NCI-H1417 treated with DMSO at 0.1 percent for 48 hours (cell line): ENCODE results near the gene DNAAF3.
"Not testable (repeated sequence)": the region's sequence is repeated elsewhere in the genome, so short reads cannot be mapped to it uniquely, and the experiment has no call there.

ENCODE experiments used
- DNase-seq: peaks from one replicate; lab custom pipeline; 2025; lab: John Stamatoyannopoulos, UW

The DNAAF3 gene

DNA sequence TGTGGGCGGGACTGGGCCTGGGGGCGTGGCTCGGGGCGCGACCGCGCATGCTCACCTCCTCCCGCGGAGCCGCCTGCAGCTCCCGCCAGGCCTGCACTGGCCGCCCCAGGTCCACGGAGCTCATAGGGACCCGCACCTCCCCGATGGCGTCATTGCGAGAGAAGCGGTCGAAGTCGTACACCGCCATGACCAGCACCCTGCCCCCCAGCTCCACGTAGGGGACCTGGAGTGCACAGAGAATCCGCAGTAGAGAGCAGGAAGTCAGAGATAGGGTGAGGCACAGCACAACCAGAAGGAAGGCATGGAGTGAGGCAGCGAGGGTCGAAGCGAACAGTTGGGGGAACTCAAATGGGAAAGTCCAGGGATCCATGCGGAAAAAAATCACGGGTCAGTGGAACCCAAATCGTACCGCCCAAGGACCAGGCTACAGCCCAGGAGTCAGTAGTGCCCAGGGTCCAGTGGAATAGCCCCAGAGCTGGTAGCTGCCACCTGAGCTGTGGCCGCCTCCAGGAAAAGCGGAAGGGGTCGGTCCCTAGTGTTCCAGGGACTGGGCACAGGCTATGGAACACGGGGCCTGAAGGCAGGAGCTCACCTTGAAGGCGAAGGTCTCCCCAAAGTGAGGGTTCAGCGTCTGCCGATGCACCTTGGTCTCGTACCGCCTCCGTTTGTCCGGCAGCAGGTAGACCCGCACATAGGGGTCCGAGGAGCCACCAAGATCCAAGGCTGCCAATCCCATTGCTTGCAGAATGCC lies 8.9 kb upstream of the DNAAF3 start:
- no peak for DNase-seq

DNA sequence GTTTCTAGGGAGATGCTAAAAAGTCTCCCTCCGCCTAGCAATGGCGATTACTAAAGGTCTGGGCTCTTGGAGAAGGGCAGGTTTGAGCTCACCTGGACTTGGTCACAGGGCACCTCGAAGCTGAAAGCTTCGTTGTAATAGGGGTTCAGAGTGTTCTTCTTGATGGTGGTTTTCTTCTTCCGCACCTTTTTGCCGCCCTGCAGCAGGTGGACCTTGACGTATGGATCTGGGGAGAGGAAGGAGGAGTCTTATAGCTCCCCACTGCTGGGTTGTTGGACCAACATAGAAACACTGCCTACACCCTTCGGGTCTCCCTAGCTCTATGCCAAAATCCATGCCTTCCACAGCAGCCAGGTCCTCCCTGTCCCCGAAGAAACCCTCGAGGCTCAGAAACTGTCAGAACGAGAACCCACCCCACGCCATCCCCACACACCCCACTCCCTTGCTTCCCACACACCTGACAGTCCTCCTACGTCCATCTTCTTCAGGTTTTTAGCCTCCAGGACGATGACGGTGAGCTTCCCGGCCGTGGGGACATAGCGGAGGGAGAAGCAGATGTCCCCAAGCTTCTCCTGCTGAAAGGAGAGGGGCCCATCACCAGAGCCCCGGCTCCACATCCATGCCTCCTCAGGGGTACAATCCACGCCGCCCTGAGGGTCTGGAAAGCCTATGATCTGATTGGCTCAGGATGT lies 8.2 kb upstream of the DNAAF3 start:
- no peak for DNase-seq

DNA sequence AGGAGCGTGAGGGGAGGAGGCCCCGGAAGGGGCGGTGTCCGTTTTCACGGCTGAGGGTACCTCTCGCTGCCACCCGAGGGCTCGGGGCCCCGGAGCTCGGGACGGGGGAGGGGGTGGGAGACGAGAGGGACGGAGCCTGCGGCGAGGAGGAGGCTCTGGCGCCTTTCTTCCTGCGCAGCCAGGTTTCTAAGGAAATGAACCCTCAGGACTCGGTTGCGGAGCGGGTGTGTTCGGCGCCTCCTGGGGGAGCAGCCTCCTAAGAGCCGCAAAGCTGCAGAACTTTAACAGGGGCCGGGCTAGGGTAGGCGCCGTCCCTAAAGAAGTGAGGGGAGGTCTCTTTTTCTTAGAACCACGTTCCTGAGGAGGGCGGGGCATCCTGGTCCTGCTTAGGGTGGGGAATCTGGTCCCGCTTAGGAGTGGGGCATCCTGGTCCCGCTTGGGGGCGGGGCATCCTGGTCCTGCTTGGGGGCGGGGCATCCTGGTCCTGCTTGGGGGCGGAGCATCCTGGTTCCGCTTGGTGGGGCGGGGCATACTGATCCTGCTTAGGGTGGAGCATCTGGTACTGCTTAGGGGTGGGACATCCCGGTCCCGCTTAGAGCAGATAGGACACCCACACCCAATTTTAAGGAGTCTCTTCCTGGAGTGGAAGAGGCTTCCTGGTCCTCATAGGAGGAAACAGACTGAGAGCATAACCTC lies 7.4 kb upstream of the DNAAF3 start:
- no peak for DNase-seq

DNA sequence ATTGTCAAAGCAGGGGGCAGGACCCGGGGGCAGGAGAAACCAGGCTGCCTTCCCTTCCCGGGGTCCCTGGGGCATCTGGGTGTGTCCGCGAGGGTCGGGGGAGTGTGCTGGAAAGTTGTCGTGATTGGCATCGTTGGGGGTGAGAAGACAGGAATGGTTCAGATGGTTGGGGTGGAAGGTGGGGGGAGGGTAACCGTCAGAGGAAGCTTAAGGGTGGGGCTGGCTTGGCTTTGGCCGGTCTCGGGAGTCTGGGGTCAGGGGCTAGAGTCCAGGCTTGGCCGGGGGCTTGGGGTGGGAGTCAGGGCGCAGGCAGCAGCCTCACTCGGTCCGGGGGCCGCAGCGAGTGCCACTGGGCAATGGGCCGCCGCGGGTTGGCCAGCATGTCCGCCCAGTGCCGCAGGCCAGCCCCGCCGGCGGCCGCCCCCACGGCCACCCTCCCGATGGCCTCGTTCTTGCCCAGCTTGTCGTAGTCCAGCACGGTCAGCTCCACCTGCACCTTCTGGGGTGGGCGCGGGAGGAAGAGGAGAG lies 6.8 kb upstream of the DNAAF3 start:
- no peak for DNase-seq

DNA sequence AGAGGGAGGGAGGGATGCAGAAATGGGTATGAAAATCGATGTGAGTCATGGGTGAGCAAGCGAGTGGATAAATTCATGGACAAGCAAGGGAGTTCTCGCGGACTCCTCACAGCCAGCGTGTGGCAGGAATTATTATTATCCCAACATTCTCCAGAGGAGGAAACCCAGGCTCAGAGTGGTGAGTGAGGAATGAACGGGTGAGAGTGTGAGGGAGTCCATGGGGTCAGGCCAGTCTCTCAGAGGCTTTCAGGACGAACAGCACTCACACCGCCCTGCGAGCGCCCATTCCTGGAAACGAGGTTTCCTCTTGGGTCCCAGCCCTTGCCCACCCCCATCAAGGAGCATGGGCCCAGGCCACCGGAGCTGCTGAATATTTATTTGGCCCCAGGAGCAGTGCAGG lies 6.3 kb upstream of the DNAAF3 start:
- no peak for DNase-seq

DNA sequence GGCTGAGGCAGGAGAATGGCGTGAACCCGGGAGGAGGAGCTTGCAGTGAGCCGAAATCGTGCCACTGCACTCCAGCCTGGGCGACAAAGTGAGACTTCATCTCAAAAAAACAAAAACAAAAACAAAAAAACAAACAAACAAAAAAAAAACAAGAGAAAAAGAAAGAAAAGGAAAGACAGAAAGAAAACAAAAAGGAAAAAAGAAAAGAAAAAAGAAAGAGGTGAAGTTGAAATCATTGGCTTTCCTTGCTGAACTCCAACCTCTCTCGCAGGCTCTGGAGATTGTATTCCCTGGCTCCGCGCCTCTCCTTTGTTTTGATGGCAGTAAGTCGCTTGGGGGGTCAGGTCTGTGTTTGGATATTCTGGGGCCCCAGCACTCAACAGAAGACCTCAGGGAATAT lies 5.9 kb upstream of the DNAAF3 start:
- DNase-seq: not testable (repeated sequence)

DNA sequence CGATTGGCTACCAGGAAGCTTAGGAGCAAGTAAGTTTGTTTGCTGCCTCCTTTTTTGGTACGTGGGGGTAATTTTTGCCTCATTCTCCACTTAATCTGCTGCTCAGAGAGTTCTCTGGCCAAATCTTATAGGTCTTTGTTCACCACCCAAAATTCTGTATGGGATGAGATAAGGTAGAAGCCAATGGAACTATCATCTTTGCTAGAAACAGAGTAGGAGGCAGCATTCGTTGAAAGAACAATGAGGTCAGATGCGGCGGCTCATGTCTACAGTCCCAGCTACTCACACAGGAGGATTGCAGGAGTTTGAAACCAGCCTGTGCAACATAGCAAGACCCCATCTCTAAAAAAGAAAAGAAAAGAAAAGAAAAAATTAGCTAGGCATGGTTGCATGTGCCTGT lies 5.0 kb upstream of the DNAAF3 start:
- no peak for DNase-seq

DNA sequence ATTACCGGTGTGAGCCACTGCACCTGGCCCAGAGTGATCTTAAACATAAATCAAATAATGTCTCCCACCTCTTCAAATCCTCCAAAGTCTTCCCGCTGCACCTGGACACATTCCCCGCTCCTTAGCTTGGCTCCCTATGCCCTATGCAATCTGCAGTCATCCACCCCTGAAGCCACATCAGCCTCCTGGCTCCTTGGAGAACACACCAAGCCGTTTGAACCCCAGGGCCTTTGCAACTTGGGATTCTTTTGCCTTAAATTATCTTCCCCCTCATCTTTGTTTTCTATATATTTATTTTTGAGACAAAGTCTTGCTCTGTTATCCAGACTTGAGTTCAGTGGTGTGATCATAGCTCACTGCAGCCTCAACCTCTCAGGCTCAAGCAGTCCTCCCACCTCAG lies 2.7 kb upstream of the DNAAF3 start:
- no peak for DNase-seq

DNA sequence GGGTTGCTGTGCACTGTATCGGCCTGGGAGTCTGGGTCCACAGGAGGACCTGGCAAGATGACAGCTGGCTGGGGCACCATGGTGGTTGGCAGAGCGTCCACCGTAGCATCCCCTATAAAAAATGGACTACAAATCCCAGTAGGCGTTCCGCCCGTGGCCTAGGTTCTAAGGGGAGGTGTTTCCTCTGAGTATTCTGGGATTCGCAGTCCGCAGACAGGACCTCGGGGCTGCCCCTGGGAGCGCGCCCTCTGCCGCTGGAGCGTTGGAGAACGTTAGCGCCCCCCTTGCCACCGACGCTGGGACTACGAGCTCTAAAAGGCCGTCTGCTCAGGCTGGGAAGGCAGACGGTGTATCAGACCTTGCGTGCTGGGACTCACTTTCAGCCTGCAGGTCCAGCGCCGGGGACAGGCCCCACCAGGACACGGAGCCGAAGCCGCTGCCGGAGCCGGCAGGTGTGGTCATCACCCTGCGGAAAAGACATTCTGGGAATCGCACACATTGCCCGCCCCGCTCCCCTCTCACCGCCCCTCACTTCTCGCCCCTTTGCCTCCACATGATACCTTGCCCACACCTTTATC lies 372 bp downstream of the DNAAF3 start:
- peak; percentile 39 for DNase-seq

DNA sequence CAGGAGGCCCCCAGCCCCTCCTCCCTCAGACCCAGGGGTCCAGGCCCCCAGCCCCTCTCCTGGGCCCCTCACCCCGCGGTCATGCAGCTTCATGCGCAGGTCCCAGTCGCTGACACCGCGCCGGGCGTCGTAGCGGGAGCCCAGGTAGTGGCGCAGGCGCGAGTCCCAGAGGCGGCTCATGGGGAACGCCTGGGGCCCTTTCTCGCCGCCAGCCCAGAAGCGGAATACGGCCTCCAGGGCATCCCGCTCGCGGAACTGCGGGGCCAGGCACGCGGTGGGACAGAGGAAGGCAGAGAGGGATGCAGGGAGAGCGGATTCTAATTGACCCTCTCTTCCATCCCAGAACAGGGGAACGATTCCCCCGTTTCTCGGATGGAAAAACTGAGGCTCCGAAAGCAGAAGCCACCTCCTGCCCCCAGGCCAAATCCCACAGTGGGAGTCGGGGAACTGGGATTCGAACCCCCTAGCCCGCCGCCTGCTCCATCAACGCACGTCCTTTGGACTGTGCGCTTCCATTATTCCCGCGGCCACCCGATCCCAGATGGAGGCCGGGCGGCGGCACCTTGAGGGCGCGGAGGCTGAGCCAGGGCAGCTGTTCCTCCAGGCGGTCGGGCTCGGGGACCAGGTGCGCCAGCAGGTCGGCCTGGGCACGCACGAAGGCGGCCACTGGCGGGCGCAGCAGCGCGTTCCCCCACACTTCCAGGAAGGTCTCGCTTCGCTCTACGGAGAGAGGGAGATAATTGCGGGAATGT lies 4.7 kb downstream of the DNAAF3 start:
- no peak for DNase-seq

DNA sequence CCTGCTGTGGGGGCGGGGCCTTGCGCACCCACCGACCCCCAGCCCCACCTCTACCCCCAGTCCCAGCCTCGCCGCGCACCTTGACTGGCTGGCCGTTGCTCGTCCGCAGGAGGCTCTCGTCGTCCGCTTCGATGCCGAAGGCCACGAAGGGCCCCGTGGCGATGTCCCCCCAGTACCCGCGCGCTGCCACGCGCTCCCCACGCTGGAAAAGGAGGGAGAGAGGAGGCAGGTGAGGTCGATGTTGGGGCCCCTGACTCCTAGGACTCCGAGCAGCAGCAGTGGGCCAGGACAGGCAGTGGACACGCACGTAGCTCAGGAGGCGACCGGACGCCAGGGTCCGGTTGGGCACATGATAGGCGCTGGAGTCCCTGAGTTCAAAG lies 5.4 kb downstream of the DNAAF3 start:
- DNase-seq: no peak

DNA sequence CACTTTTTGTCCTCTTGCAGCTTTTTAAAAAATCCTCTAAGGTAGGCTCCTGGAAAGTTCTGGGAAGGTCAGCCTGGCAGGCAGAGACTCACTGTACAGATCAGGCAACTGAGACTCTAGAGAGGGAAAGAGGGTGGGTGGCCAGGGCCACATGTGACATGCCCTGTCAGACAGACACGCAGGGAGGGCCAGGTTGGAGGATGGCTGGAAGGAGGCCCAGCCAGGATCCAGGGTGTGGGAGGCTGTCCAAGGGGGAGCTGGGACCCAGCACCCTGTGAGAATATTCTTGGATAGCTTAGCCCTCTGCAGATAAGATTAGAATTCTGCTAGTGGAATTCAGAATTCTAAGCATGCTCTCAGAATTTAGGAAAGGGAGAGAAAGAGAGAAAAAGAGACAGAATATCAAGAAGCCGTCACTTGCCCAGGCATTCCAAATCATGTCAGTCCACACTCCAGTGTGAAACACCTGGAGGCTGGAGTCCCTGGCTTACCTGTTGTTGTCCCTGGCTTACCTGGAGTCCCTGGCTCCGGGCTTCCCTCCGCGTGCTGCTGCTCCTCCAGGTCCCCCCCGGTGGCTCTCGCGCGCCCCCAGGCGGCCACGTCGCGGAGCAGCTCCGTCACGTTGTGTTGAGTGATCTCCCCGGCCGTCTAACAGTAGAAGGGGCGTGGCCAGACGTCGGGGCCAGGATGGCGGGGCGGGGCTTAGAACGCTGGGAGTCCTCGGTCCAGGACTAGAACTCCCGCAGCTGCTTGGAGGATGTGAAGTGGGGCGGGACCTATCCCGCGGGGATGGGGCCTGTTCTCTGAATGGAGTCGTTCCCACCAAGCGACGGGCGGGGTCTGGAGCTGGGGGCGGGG lies 6.1 kb downstream of the DNAAF3 start:
- peak; percentile 57 for DNase-seq

DNA sequence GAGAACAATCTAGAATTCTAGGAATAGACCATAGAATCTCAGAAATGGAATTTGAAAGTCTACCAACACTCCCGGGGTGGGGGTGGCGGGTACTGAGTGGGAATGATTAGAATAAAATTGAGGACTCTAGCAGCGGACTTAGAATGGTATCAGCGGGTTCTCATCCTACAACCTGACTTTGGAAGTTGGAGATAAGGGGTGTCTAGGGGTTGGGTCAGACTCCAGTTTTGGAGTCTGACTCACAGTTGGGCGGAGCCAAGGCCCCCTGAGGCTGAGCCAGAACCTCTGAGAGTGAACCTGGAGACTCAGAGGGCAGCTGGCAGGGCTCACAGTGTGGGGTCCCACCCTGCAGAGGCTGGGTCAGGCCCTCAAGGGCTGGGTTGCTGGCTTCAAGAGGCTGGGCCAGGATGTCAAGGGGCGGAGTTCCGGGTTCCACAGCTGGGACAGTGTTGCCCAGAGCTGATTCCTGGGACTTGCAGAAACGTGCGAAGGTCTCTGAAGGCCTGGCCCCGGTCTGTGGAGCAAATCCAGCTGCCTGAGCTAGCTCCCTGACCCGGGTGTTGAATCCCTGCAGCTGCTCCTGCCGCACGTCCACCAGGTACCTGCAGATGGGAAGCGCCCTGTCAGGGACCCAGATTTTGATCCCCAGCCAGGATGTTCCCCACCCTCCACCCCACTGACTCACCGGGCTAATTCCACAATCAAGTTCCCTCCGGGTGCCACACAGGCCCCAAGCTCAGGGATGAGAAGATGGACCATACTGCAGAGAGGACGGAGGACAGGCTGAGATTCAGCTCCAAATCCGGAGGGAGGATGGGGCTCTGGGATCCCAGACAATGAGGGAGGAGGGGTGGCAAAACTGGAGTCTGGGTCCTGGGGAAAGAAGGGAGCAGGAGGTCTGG lies 7.3 kb downstream of the DNAAF3 start:
- DNase-seq: no peak

DNA sequence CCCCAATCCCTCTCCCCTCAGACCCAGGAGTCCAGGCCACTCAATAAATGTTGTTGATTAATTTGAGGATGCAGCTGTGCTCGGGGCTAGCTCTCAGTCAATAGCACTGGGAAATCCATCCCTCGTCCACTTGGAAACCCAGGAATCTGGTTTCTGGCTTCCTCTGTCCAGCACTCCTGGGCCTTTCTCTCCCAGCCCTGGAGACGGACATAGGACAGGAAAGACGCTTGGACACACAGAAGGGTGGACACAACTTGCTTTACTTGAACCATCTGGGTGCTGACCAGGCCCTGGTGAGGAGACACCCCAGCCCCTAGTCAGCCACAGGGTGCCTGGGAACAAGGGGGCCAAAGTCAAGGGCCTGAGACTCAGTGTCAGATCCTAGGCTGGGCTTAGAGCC lies 8.0 kb downstream of the DNAAF3 start:
- DNase-seq: no peak

DNA sequence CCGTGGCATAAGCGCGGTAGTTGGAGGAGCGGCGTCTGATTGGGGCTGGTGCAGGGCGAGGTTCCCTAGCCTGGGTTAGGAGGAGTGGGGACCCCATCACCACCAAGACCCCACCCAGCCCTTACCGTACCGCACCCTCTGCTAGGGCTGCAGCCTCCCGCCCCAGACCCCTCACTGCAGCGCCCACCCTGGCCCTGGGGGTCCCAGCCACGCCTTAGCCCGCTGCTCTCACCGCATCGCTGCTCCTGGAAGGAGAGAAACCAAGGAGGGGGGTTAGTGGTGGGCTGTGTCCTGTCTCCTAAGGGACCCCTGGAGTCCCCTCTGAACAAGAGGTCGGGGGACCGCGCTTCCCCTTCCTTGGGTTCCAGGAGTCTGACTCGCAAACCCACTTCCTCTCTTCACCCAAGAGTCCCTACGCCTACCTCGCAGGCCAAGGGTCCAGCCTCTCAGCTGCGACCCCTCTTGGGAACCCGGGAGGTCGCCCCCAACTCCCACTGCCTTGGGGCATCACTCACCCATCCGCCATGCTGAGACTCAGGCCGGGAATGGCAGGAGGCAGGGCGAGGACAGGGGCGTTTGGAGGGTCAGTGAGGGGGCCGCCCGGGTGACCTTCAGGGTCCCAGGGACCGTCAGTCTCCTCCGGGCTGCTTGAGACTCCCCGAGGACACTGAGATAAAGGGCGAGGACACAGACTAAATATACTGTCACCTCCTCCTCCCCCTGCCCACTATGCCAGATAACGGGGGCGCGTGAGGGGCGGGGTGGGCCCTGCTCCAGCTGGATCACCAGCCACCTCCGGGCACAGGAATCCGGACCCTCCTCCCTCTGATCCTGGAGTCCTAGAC lies 9.1 kb downstream of the DNAAF3 start, which contains the start of gene TNNI3:
Gene TNNI3 (minus strand): TSS at position 669 of the 845 bp plus-strand sequence. CDS start 143 bp downstream, at position 526.
- DNase-seq: no peak

DNA sequence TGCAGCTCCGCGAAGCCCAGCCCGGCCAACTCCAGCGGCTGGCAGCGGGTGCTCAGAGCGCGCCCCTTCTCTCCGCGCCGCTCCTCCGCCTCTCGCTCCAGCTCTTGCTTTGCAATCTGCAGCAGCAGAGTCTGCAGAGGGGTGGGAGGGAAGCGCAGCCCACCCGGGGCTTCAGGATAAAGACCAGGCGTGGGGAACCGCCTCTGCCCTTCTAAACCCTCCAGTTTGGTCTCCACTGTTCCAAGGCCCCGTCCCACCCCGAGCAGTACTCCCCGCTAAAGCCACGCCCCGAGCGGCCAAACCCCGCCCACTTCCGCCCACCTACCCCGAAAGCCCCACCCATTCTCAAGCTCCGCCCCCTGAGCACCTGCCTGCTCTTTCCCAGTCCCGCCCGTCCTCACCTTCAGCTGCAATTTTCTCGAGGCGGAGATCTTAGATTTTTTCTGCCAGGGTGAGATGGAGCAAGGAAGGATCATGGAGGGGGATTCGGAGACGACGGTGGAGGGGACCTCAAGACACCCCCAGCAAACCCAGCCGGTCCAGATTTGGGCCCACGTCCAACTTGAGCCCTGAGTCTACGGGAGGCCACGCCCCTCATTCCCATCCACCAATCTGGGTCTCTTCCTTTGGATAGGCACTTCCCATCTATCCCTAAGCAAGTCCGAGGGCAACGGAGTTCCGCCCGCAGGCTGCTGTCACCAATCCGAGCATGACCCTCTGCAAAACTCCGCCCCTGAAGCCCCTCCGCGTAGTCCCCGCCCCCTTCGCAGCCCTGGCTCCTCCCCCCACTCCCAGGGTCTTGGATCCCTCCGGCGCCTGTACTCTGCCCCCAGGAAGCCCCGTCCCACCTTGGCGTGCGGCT lies 10.0 kb downstream of the DNAAF3 start:
- peak; percentile 56 for DNase-seq

DNA sequence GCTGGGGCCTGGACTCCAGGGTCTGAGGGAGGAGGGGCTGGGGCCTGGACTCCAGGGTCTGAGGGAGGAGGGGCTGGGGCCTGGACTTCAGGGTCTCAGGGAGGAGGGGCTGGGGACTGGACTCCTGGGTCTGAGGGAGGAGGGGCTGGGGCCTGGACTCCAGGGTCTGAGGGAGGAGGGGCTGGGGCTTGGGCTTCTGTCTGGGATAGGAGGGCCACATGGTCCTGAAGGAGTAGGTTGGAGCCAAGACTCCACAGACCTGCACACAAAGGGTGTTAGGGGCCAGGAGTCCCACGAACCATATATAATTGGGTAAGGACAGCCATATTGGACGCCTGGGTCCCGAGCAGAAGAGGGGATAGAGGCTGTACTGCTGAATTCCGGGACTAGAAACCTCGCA lies 10.6 kb downstream of the DNAAF3 start:
- DNase-seq: not testable (repeated sequence)
